Kasumi-1 (cell line): Measurements from ENCODE around the gene PPP2R5C.

ENCODE experiments used
- DNase-seq, 2 experiments: peaks; one replicate each; lab custom pipeline; 2025; lab: John Stamatoyannopoulos, UW

Gene PPP2R5C

GRCh38 chr14:101865288-101865687 is 103.8 kb downstream of the PPP2R5C start:
- DNase-seq = no peak

GRCh38 chr14:101867854-101868253 is 106.3 kb downstream of the PPP2R5C start:
- no peak for DNase-seq

- DNase-seq = no peak
These were observed 107.7 kb downstream of the PPP2R5C start for GRCh38 chr14:101869217-101869616.

- no peak for DNase-seq
These were observed 108.9 kb downstream of the PPP2R5C start for GRCh38 chr14:101870273-101870939.

GRCh38 chr14:101872346-101872745 is 110.8 kb downstream of the PPP2R5C start:
- DNase-seq = no peak

GRCh38 chr14:101873076-101873825 is 111.7 kb downstream of the PPP2R5C start:
- DNase-seq = no peak

- no peak for DNase-seq
These were observed 112.5 kb downstream of the PPP2R5C start for GRCh38 chr14:101873991-101874390.

- DNase-seq = peak in 1 of 2 experiments; percentile 19
These were observed 113.7 kb downstream of the PPP2R5C start for GRCh38 chr14:101875041-101875726.

- DNase-seq = peak; percentile 30 to 47
These were observed 114.4 kb downstream of the PPP2R5C start for GRCh38 chr14:101875727-101876554.

- DNase-seq = peak; percentile 98
These were observed 115.0 kb downstream of the PPP2R5C start for GRCh38 chr14:101876555-101876938.

- no peak for DNase-seq
These were observed 116.3 kb downstream of the PPP2R5C start for GRCh38 chr14:101877766-101878165.

GRCh38 chr14:101878211-101878821 is 116.8 kb downstream of the PPP2R5C start:
- no peak for DNase-seq

GRCh38 chr14:101878822-101879528 is 117.5 kb downstream of the PPP2R5C start:
- no peak for DNase-seq

GRCh38 chr14:101879529-101880336 is 118.2 kb downstream of the PPP2R5C start:
- DNase-seq = no peak

- no peak for DNase-seq
These were observed 119.9 kb downstream of the PPP2R5C start for GRCh38 chr14:101881426-101881825.

GRCh38 chr14:101882141-101882935 is 120.8 kb downstream of the PPP2R5C start:
- no peak for DNase-seq

GRCh38 chr14:101884089-101884933 is 122.8 kb downstream of the PPP2R5C start:
- DNase-seq = no peak

GRCh38 chr14:101884934-101885576 is 123.5 kb downstream of the PPP2R5C start:
- DNase-seq = no peak
